IPS DF 4.7 (cell line): Measurements from ENCODE around the gene HSPA6.
"Not testable (repeated sequence)": the region's sequence is repeated elsewhere in the genome, so short reads cannot be mapped to it uniquely, and the experiment has no call there.

ENCODE experiments used
- DNase-seq: peaks from one replicate; pipeline ENCODE4 v3.0.0-alpha.2; 2013; ENCODE audit warnings: low spot score; ENCODE audit errors: extremely low read depth

Gene HSPA6

DNA sequence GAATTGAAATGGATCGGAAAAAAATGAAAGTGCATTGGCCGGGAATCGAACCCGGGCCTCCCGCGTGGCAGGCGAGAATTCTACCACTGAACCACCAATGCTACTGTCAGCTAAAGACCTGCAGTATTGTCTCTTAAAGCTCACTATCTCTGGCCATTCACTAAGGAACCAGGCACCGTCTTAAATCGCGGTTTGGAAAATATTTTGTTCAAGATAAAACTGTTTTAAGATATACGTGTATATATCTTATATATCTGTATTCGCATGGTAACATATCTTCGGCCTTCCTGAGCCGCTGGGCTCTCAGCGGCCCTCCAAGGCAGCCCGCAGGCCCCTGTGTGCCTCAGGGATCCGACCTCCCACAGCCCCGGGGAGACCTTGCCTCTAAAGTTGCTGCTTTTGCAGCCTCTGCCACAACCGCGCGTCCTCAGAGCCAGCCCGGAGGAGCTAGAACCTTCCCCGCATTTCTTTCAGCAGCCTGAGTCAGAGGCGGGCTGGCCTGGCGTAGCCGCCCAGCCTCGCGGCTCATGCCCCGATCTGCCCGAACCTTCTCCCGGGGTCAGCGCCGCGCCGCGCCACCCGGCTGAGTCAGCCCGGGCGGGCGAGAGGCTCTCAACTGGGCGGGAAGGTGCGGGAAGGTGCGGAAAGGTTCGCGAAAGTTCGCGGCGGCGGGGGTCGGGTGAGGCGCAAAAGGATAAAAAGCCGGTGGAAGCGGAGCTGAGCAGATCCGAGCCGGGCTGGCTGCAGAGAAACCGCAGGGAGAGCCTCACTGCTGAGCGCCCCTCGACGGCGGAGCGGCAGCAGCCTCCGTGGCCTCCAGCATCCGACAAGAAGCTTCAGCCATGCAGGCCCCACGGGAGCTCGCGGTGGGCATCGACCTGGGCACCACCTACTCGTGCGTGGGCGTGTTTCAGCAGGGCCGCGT is at the start of gene HSPA6:
Gene HSPA6 (plus strand): TSS at position 724 of the 925 bp plus-strand sequence. CDS start 119 bp downstream, at position 843.
- not testable (repeated sequence) for DNase-seq

- DNase-seq: not testable (repeated sequence)
Measured at GRCh38 chr1:161477711-161478110, 46.6 kb upstream of the HSPA6 start.

DNA sequence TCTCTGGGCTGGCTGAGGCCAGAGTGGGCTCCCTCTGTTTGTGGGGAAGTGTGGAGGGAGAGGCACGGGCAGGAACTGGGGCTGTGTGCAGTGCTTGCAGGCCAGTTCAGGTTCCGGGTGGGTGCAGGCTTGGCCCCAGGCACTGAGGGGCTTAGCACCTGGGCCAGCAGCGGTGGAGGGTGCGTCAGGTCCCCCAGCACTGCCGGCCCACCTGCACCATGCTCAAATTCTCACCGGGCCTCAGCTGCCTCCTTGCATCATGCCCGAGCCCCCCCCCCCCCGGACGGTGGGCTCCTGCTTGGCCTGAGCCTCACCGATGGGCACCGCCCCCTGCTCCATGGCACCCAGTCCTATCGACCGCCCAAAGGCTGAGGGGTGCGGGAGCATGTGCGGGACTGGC is 45.4 kb upstream of the HSPA6 start:
- DNase-seq: no peak

DNA sequence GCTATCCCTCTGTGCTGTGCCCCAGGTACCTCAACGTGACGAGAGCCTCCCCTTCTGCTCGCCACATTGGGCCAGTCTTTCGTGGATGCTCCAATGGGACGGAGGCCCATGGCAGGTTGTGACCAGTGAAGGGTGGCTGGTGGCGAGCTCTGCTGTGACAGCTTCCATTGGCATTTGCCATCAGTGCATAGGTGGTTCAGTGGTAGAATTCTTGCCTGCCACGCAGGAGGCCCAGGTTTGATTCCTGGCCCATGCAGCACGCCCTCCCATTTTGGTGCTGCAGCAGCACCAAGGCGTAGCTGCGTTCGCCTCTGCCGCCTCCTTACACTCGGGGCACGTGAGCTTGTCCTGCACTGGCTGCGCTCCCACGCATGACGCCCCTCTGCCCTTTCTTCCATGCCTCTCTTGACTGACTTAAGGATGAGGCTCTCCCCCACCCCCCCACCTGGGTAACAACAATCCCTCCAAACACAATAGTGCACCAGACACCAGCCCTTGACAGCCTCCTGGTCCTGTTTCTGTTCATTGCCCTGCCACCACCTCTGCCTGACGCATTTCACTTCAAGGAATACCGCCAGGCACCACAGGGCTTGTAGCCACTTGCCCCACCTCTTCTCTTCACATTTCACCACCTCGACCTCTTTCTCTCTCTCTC is 43.8 kb upstream of the HSPA6 start:
- DNase-seq: no peak

- DNase-seq: no peak
Measured at GRCh38 chr1:161481624-161482392, 42.5 kb upstream of the HSPA6 start.

DNA sequence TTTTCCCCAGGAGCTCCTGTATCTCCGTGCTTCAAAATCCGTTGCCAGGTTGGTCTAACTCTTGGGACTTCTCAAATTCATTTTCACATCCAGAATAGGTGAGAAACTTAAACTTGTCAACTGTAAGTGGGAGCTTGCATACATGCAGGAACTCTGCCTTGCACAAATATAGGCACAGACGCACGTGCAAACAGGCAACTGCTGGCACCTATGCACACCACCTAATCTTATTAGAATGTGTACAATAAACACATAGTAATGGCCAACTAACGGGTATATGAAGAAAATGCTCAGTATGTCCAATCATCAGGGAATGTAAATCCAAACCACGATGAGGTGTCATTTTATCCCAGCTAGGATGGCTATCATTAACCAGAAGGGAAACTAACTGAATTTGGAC is 41.7 kb upstream of the HSPA6 start:
- DNase-seq: no peak

- DNase-seq: no peak
Measured at GRCh38 chr1:161483361-161483760, 41.0 kb upstream of the HSPA6 start.

- no peak for DNase-seq
Measured at GRCh38 chr1:161484613-161485012, 39.7 kb upstream of the HSPA6 start.

GRCh38 chr1:161486806-161487741 is 37.3 kb upstream of the HSPA6 start:
- no peak for DNase-seq

- no peak for DNase-seq
Measured at GRCh38 chr1:161491472-161491871, 32.9 kb upstream of the HSPA6 start.

DNA sequence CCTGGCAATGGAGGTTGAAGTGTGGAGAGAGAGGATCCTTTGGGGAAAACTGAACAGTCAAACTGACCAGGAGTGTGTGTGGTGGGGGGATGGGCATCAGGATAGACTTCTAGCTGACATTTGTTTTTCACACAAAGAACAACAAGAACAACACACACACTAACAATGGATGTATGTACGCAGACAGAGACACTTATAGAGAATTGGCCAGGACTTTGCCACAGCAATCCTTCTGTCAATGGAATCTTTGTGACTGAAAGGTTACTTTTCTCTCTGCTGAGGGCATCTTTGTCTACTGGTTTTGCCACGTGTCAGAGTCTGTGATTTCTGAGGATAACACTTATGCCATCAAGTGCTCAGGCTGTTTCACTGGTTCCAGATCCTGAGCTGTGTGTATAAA is 31.5 kb upstream of the HSPA6 start:
- DNase-seq: no peak

GRCh38 chr1:161494091-161494735 is 30.1 kb upstream of the HSPA6 start:
- no peak for DNase-seq

DNA sequence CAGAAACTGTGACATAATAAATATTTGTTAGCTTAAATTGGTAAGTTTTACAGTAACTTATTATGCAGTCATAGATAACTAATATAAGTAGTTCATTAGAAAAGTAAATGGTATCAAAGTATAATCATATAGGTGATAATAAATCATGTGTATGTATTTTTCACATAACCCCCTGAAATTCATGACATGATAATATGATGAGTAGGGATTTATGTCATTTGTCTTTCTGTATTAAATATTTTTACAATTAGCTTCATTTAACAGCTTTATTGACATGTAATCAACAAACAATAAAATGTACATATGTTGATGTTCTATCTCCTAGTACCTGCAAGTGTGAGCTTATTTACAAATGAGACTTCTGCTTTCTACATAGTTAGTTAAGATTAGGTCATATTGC is 28.9 kb upstream of the HSPA6 start:
- DNase-seq: no peak

DNA sequence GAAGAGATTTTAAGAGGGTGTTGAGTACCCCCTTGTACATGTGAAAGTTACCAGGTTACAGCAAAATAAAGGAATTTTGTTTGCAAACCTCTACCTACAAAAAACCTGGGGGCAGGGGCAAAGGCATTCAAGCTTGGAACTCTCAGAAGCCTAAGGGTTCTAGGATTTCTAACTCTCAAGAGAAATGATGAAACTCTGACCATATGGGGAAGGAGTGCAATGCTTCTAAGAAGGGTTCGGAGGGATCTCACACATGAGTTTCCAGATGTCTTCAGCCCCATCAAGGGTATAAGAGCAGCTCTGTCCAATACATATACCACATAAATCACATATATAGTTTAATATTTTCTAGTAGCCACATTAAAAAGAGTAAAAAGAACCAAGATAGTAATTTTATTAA is 26.4 kb upstream of the HSPA6 start:
- no peak for DNase-seq

GRCh38 chr1:161498646-161499045 is 25.7 kb upstream of the HSPA6 start:
- DNase-seq: no peak

DNA sequence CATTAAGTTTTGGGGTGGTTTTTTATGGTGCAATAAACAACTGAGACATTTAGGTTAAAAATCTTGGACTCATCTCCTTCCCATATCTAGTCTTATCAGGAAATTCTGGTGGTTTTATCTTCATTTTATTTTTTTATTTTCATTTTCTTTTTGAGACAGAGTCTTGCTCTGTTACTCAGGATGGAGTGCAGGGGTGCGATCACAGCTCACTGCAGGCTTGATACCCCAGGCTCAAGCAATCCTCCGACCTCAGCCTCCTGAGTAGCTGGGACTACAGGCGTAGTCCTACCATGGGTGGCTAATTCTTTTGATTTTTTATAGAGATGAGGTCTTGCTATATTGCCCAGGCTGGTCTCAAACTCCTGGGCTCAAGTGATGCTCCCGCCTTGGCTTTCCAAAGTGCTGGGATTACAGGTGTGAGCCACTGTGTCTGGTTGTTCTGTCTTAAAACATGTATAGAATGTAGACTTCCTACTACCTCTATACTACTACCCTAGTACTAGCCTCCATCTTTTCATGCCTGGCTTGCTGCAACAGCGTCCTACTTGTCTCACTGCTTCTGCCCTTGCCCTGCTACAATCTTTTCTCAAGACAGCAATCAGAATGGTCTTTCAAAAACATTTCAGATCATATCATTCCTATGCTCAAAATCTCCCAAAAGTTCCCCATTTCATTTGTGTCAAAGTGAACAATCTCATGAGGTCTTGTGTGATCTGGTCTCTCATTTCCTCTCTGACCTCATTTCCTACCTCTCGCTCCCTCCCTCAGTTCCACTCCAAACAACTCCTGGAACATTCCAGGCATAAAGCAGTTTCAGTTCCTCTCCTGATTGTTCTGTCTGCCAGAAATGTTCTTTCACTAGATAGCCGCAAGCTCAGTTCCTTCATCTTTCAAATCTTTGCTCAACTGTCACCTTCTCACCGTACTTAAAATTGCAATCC is 25.0 kb upstream of the HSPA6 start:
- no peak for DNase-seq

- no peak for DNase-seq
Measured at GRCh38 chr1:161501234-161501633, 23.1 kb upstream of the HSPA6 start.

DNA sequence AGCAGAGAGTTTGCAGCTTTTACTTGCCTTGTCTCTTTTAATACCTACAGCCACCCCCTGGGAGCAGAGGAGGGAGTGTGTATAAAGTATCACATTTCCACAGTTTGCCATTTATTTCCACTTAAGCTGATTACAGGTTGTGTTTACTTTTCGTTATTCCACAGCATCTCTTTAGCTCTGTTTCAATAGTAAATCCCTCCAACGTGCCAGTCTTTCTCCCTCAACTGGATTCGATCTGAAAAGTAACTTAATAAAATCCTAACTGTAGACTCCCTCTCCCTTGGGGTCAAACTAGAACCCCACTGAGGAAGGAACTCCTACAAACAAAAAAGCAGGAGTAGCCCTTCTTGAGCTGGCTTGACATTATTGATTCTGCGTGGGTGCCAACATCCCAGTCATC is 22.2 kb upstream of the HSPA6 start:
- DNase-seq: no peak
